NK-92 (cell line): ENCODE results near the gene MED13L.

Experiments
- DNase-seq: peaks from one replicate; lab custom pipeline; 2025; ENCODE audit not compliant: unreplicated experiment; lab: John Stamatoyannopoulos, UW

MED13L gene

GRCh38 chr12:116157845-116158267, 119.6 kb downstream of the MED13L start:
- DNase-seq, result no peak

DNA sequence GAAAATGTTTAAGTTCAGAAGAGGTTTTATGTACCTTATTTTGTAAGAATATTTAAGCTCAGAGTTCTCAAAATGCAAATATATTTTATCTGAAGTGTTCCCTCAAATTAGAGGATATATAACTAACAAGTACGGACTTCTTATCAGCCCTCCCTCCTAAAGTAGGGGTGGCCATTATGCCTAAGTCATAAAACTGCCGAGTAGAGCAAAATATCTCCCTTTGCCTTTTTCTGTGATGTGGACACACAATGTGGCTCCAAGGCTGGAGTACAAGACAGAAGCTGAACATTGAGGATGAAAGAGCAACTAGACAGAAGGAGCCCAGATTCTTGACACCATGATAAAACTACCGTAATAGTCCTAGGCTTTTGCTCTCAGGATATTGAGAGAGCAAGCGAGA, 120.9 kb downstream of the MED13L start:
- DNase-seq, result no peak

DNA sequence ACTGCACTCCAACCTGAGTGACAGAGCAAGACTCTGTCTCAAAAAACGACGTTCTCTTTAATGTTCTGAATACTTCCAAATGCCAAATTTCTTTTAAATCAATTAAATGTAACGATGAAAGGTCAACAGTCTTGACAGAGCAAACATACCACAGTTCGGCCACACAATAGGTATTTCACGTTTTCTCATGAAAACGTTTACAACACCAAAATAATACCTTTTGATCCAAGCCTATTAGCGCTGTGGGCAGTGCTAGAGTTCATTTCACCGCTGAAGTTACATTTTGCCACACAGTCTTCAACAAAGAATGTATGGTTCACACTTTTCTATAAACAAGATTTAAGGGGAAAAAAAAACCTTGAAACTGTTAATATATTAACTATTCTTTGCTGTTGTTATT, 122.1 kb downstream of the MED13L start:
- DNase-seq, result no peak

- no peak for DNase-seq
Observed at GRCh38 chr12:116153983-116154382, 123.5 kb downstream of the MED13L start.

- DNase-seq, result no peak
Observed at GRCh38 chr12:116153113-116153512, 124.4 kb downstream of the MED13L start.

GRCh38 chr12:116152268-116152667, 125.2 kb downstream of the MED13L start:
- no peak for DNase-seq

- no peak for DNase-seq
Observed at GRCh38 chr12:116150452-116150851, 127.0 kb downstream of the MED13L start.

DNA sequence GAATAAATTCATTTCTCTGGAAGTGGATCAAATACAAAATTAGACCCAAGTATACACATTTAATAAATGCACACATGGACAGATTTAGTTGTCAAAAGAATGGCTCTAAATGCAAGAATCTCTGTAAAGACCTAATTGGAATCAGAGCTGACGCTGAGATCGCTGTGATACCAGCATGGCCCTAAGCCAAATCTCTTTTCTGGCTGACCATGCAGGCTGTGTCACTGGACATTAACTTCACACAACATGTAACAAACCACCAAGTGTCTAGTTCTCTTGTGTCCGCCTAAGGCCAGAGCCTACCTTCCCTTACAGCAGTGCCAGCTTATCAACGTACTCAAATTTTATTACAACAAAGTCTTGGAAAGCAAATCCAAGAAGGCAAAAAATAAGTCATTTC, 127.5 kb downstream of the MED13L start:
- DNase-seq, result no peak

- DNase-seq, result no peak
Observed at GRCh38 chr12:116148844-116149243, 128.6 kb downstream of the MED13L start.

GRCh38 chr12:116146386-116146785, 131.1 kb downstream of the MED13L start:
- no peak for DNase-seq

DNA sequence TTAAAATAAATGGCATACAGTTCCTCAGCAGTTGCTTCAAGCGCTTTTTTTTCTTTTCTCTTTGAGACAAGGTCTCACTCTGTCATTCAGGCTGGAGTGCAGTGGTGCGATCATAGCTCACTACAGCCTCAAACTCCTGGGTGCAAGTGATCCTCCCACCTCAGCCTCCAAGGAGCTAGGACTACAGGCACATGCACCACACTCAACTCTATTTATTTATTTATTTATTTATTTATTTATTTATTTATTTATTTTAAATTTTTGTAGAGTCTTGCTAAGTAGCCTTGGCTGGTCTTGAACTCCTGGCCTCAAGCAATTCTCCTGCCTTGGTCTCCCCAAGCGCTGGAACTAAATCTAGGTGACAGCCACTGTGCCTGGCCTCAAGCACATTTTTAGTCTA, 132.0 kb downstream of the MED13L start:
- no peak for DNase-seq

DNA sequence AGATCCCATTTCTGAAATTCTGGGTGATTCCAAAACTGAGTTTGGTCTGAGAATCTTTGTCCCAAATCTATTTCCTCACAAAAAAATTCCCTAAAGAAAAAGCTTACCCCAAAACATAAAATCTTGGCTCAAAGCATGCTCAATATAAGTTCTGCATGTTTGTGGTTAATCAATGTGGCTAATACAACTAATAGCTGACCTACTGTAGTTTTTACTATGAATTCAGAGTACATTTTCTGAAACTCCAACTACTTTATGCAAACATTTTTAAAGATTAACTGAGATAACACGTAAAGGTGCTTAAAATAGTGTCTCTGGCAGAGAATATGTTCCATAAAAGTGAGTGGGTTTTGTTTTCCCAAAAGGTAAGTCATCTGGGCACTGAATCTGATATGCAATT, 133.1 kb downstream of the MED13L start:
- no peak for DNase-seq

- DNase-seq, result no peak
Observed at GRCh38 chr12:116143909-116144308, 133.6 kb downstream of the MED13L start.

GRCh38 chr12:116142936-116143898, 134.3 kb downstream of the MED13L start:
- DNase-seq, result no peak

DNA sequence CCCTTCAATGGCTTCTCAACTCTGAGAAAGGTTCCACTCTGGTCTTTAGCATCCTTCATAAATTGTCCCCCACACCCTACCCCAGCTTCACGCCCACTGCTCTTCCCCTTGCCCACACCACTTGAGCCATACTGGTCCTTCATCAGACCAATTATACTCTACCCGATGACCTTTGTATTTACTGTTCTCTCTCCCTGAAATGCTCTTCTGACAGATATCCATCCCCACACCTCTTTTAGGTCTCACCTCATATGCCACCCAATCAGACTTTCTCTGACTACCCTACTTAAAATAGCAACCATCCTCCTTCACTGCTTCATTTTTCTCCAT, 135.7 kb downstream of the MED13L start:
- no peak for DNase-seq

- DNase-seq, result no peak
Observed at GRCh38 chr12:116141110-116141832, 136.2 kb downstream of the MED13L start.

DNA sequence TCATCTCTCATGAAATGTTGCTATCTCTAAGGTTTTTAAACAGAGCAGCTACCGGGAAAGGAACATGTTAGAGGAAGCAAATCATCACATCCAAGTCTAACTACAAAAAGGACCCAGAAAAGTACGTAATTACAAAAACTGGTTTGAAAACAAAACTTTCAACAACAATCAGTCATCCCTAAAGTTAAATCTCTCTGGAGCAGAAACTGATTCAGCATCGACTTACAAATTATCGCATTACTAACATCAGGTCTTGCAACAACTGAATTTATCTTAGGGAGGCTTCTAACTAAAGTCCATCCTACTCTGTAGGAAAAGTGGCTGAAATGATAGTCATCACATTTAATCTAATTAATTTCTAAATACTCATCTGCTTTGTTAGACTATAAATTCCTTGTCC, 137.0 kb downstream of the MED13L start:
- DNase-seq, result no peak

GRCh38 chr12:116138781-116139180, 138.7 kb downstream of the MED13L start:
- no peak for DNase-seq

DNA sequence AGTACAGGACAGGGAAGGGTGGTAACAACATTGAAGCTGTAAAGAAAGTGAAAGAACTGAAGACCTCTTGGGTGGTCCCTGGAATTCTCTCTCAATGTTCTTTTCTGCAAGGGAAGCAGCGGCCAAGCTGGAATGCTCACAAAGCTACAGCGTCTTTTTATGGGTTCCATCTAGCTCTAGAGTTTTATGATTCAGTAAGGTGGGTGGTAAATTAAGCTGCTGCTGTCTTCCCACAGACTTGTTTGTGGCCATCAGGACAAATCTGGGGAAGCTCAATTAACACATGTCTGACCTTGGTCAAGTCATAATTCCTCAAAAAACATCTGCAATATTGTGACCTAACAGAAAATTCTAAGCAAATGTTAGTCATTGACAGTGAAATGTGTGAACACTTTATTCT, 139.1 kb downstream of the MED13L start:
- no peak for DNase-seq

GRCh38 chr12:116137318-116137717, 140.2 kb downstream of the MED13L start:
- DNase-seq, result no peak

GRCh38 chr12:116136340-116136739, 141.2 kb downstream of the MED13L start:
- DNase-seq, result no peak

DNA sequence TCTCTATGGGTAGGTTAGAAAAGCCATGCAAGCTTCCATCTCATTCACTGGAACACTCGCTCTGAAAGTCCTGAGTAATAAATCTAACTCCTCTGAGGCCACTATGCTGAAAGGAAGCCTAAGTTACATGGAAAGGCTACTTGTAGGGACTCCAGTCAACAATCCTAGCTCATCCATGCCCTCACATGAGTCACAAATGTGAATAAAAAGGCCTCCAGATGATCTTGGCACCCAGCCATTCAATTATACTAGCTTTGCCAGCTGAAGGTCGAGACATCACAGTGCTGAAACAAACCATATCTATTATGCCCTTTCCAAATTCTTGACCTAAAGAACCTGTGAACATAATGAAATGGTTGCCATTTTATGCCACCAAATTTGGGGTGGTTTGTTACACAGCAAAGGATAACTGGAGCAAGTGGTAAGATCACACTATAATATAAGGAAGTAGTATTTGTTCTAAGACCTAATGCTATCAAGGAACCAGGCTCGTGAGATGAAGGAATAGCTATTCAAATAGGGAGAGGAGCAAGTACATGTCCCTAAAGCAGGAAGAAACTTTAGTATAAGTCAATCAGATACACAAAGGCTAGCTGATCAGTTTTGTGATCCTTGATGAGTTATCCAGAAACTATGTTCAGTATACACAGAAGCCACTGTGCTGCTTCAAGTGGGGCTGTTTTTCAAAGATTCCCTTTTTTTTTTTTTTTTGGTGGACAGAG, 142.1 kb downstream of the MED13L start:
- DNase-seq, result no peak
